GM15510 (cell line): Measurements from ENCODE around the gene SEMA6B.

Experiments used
- POLR2A ChIP-seq: IDR thresholded peaks from 3 replicates; pipeline ENCODE4 v1.6.1; 2011; ENCODE audit warnings: borderline replicate concordance; ENCODE audit not compliant: insufficient read length; ENCODE audit errors: extremely low read depth

The SEMA6B gene

GRCh38 chr19:4503825-4504170, 55.7 kb downstream of the SEMA6B start:
- TF ChIP-seq POLR2A, result no peak

DNA sequence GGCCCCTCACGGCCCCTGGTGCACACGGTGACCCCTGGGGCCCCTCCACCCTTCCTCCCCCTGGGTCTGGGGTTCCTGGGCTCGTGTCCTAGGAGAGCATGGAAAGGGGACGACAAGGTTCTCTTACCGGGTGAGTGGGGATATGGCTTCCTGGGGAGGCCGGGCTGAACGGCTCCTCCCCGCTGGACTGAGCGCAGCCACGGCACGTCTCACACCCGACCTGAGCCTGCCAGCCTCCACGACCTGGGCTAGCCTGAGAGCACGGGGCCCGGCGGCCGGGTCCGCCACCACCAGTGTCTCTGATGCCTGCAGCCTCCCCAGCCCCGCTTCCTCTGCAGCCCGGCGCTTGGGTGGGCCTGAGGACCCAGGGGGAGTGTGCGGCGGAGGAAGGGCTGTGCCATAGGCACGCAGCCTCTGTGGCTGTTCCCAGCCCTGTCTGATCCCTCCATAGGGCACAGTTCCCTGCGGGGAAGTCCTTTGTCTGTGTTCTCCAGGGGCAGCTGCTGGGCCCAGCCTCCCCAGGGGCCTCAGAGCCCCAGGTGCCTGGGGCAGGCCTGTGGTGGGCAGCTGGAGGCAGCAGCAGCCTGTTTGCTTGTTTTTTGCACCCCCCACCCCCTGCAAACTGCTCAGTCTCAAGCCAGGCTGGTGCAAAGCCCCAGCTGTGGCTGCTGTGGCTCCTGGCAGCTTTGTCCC, 56.2 kb downstream of the SEMA6B start:
- no peak for TF ChIP-seq POLR2A

- TF ChIP-seq POLR2A, result no peak
Observed at GRCh38 chr19:4502282-4503131, 57.0 kb downstream of the SEMA6B start.

- no peak for TF ChIP-seq POLR2A
Observed at GRCh38 chr19:4501691-4502090, 57.8 kb downstream of the SEMA6B start.

GRCh38 chr19:4500841-4501591, 58.5 kb downstream of the SEMA6B start:
- no peak for TF ChIP-seq POLR2A

- no peak for TF ChIP-seq POLR2A
Observed at GRCh38 chr19:4499855-4500254, 59.6 kb downstream of the SEMA6B start.

- no peak for TF ChIP-seq POLR2A
Observed at GRCh38 chr19:4499318-4499717, 60.2 kb downstream of the SEMA6B start.

GRCh38 chr19:4498694-4499093, 60.8 kb downstream of the SEMA6B start:
- no peak for TF ChIP-seq POLR2A

DNA sequence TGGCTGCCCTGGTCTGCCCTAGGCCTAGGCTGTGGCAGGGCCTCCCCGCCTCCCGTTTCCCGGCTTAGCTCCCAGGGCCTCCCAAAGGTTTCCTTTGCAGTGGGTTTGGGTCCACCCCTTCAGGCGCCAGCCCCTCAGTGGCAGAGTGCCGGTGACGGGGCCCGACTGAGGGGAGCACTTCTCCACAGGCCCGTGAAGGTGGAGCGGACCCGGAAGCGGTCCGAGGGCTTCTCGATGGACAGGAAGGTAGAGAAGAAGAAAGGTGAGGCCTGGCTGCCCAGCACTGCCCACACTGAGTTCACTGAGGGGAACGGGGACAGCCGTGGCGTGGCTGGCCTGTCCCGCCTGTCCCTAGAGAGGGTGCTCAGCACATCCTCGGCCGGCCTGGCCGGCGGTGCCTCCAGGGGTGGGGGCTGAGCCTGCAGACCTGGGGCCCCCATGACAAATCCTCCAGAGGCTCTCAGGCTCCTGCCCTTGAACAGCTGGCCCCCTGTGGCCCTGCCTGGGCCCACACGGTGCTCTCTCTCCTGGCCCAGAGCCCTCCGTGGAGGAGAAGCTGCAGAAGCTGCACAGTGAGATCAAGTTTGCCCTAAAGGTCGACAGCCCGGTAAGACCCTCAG, 61.6 kb downstream of the SEMA6B start:
- TF ChIP-seq POLR2A, result no peak

GRCh38 chr19:4496304-4496703, 63.2 kb downstream of the SEMA6B start:
- TF ChIP-seq POLR2A, result no peak

GRCh38 chr19:4495471-4495870, 64.0 kb downstream of the SEMA6B start:
- TF ChIP-seq POLR2A, result no peak

- no peak for TF ChIP-seq POLR2A
Observed at GRCh38 chr19:4494691-4495064, 64.8 kb downstream of the SEMA6B start.

DNA sequence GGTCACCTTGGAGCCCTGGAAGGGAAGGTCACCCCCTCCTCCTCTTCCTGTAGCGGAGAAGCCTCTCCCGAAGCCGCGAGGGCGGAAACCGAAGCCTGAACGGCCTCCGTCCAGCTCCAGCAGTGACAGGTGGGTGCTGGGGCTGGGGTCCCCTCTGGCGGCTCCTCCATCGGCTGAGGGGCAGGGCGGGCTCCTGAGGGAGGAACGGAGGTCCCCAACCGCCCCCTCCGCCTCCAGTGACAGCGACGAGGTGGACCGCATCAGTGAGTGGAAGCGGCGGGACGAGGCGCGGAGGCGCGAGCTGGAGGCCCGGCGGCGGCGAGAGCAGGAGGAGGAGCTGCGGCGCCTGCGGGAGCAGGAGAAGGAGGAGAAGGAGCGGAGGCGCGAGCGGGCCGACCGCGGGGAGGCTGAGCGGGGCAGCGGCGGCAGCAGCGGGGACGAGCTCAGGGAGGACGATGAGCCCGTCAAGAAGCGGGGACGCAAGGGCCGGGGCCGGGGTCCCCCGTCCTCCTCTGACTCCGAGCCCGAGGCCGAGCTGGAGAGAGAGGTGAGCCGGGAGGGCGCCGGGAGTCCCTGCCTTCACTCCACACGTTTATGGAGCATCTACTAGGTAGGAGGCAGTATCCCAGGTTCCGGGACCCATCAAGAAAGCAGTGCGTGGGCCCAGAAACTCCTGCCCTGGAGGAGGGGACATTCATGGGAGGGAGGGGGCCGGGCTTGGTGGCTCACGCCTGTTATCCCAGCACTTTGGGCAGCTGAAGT, 65.4 kb downstream of the SEMA6B start:
- no peak for TF ChIP-seq POLR2A

DNA sequence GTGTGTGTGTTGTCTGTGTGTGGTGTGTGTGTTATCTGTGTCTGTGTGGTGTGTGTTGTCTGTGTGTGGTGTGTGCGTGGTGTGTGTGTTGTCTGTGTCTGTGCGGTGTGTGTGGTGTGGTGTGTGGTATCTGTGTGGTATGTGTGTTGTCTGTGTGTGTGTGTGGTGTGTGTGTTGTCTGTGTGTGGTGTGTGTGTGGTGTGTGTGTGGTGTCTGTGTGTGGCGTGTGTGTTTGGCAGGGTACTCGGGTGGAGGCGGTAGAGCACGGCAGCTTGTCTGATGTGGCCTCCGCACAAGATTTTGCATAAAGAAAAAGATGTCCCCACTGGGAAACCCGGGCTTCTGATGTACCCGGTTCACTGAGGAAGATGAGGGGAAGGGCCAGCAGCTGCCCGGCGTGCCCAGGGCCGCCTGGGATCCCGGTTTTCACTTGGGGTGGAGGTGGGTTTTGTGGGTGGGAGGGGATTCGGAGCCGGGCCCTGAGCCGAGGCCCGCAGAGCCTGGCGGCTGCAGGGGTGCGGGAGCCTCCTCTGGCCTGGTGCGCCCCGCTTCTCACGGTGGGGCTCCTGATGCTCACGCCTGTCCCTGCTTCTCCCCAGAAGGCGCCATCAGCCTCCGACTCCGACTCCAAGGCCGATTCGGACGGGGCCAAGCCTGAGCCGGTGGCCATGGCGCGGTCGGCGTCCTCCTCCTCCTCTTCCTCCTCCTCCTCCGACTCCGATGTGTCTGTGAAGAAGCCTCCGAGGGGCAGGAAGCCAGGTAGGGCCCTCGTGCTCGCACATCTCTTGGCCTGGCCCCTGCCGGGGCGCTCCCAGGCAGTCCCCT, 66.2 kb downstream of the SEMA6B start:
- TF ChIP-seq POLR2A, result no peak
